Measurements from ENCODE around the gene EXOC4. TPM values are rescaled to one million over a fixed set of nuclear protein-coding genes. Genes with fewer than 3 reads are reported as not detected.

Gene EXOC4
- total RNA-seq, 3 donors from 2014 or later: 88.3 to 136 (median 99.6) TPM

GRCh38 chr7:133554330-133554729, 301.5 kb downstream of the EXOC4 start:
- Histone ChIP-seq H3K36me3 (no peaks in the 10 kb centered on the region), H3K4me3 (no peak overlapping the region), H3K27ac (no peak overlapping the region), H3K27me3 (no peaks in the 10 kb centered on the region), H3K9me3 (no peaks in the 10 kb centered on the region), H3K4me1 (no peaks in the 10 kb centered on the region)
- no peak for DNase-seq (ENCODE audit: low spot score in 2 of 2)
- intact Hi-C loops (cut with DNase I; ENCODE audit: low total_unique reads): no loop called here
- TF ChIP-seq POLR2AphosphoS5 (IDR thresholded peaks at IDR 0.05) (no peak), CTCF (IDR thresholded peaks at IDR 0.05) (no peak), POLR2A (IDR thresholded peaks at IDR 0.05) (no peak)

- Histone ChIP-seq H3K9me3 (no peaks in the 10 kb centered on the region), H3K27ac (no peak overlapping the region), H3K4me3 (no peak overlapping the region), H3K27me3 (no peaks in the 10 kb centered on the region), H3K4me1 (no peaks in the 10 kb centered on the region), H3K36me3 (no peaks in the 10 kb centered on the region)
- intact Hi-C loops (cut with DNase I; ENCODE audit: low total_unique reads): no loop called here
- DNase-seq (ENCODE audit: low spot score in 2 of 2): no peak
- TF ChIP-seq POLR2A (IDR thresholded peaks at IDR 0.05): no peak
- no peak for TF ChIP-seq POLR2AphosphoS5 (IDR thresholded peaks at IDR 0.05)
- no peak for TF ChIP-seq CTCF (IDR thresholded peaks at IDR 0.05)
Measured at GRCh38 chr7:133556048-133556447, 303.2 kb downstream of the EXOC4 start.

- Histone ChIP-seq H3K9me3 (no peaks in the 10 kb centered on the region), H3K36me3 (no peaks in the 10 kb centered on the region), H3K4me3 (no peak overlapping the region), H3K27me3 (no peaks in the 10 kb centered on the region), H3K4me1 (no peaks in the 10 kb centered on the region), H3K27ac (no peak overlapping the region)
- DNase-seq (ENCODE audit: low spot score in 2 of 2): no peak
- intact Hi-C loops (cut with DNase I; ENCODE audit: low total_unique reads): no loop called here
- TF ChIP-seq POLR2A (IDR thresholded peaks at IDR 0.05) (no peak), CTCF (IDR thresholded peaks at IDR 0.05) (no peak), POLR2AphosphoS5 (IDR thresholded peaks at IDR 0.05) (no peak)
Measured at GRCh38 chr7:133556553-133556952, 303.7 kb downstream of the EXOC4 start.

- no peaks in the 10 kb centered on the region for H3K27me3 ChIP-seq
- intact Hi-C loops (cut with DNase I; ENCODE audit: low total_unique reads): no loop called here
- no peak overlapping the region for H3K27ac ChIP-seq
- no peak for DNase-seq (ENCODE audit: low spot score in 2 of 2)
- no peaks in the 10 kb centered on the region for H3K36me3 ChIP-seq
- TF ChIP-seq POLR2AphosphoS5 (IDR thresholded peaks at IDR 0.05) (no peak), CTCF (IDR thresholded peaks at IDR 0.05) (no peak), POLR2A (IDR thresholded peaks at IDR 0.05) (no peak)
- H3K9me3 ChIP-seq: no peaks in the 10 kb centered on the region
- H3K4me1 ChIP-seq: no peaks in the 10 kb centered on the region
- H3K4me3 ChIP-seq: no peak overlapping the region
Measured at GRCh38 chr7:133560900-133561299, 308.0 kb downstream of the EXOC4 start.

GRCh38 chr7:133561396-133561795, 308.5 kb downstream of the EXOC4 start:
- intact Hi-C loops (cut with DNase I; ENCODE audit: low total_unique reads): no loop called here
- DNase-seq (ENCODE audit: low spot score in 2 of 2): no peak
- Histone ChIP-seq H3K27me3 (no peaks in the 10 kb centered on the region), H3K9me3 (no peaks in the 10 kb centered on the region), H3K4me1 (no peaks in the 10 kb centered on the region), H3K36me3 (no peaks in the 10 kb centered on the region), H3K27ac (no peak overlapping the region), H3K4me3 (no peak overlapping the region)
- TF ChIP-seq CTCF (IDR thresholded peaks at IDR 0.05) (no peak), POLR2AphosphoS5 (IDR thresholded peaks at IDR 0.05) (no peak), POLR2A (IDR thresholded peaks at IDR 0.05) (no peak)
